ENCODE measurements around the gene FKBP6.
"Not testable (repeated sequence)": the region's sequence is repeated elsewhere in the genome, so short reads cannot be mapped to it uniquely, and the experiment has no call there.

The FKBP6 gene

GRCh38 chr7:73301108-73301507, 26.9 kb upstream of the FKBP6 start:
- H3K4ac ChIP-seq (ENCODE audit: low read depth, low read length); H3K79me1 ChIP-seq (ENCODE audit: low read length); H2BK120ac ChIP-seq (ENCODE audit: insufficient read depth, low read length, poor library complexity); H3K27ac ChIP-seq (ENCODE audit: low read depth, low read length); H2AK5ac ChIP-seq (ENCODE audit: low read length); DNase-seq; H2AFZ ChIP-seq (ENCODE audit: insufficient read depth, low read length, poor library complexity); H4K12ac ChIP-seq (ENCODE audit: low read depth, low read length); H2BK12ac ChIP-seq (ENCODE audit: low read length); H3K23ac ChIP-seq (ENCODE audit: low read length); H4K8ac ChIP-seq (ENCODE audit: low read depth, low read length); H3K4me2 ChIP-seq (ENCODE audit: low read length); H3K4me3 ChIP-seq (ENCODE audit: low read depth, low read length); H4K91ac ChIP-seq (ENCODE audit: low read depth, low read length); H3K9ac ChIP-seq (ENCODE audit: low read length); H3K9me3 ChIP-seq (ENCODE audit: insufficient read depth, low read depth, low read length); H2BK5ac ChIP-seq (ENCODE audit: low read depth, low read length, poor library complexity); H3K18ac ChIP-seq (ENCODE audit: low read length); H3K27me3 ChIP-seq (ENCODE audit: insufficient read depth, low read length); H3K79me2 ChIP-seq (ENCODE audit: control insufficient read depth, insufficient read depth, low read length, poor library complexity); H3K14ac ChIP-seq (ENCODE audit: low read length); H3K4me1 ChIP-seq (ENCODE audit: control insufficient read depth in 1 of 2, insufficient read depth in 2 of 2, low read length in 2 of 2): not testable (repeated sequence)
- WGBS (ENCODE audit: extremely low coverage, insufficient coverage, insufficient read length) = no CpG with 5 or more reads among the region's 14 CpGs
- H3K36me3 ChIP-seq (ENCODE audit: control insufficient read depth in 1 of 2, insufficient read depth in 2 of 2, low read length in 2 of 2) = peaks cover 25% of the 10 kb centered on the region in 2 experiments

- not testable (repeated sequence) for H3K79me2 ChIP-seq (ENCODE audit: control insufficient read depth, insufficient read depth, low read length, poor library complexity); H2BK12ac ChIP-seq (ENCODE audit: low read length); H3K4me3 ChIP-seq (ENCODE audit: low read depth, low read length); H2BK5ac ChIP-seq (ENCODE audit: low read depth, low read length, poor library complexity); H3K9me3 ChIP-seq (ENCODE audit: insufficient read depth, low read depth, low read length); H4K91ac ChIP-seq (ENCODE audit: low read depth, low read length); H3K4me2 ChIP-seq (ENCODE audit: low read length); H3K23ac ChIP-seq (ENCODE audit: low read length); H3K14ac ChIP-seq (ENCODE audit: low read length); DNase-seq; H3K4me1 ChIP-seq (ENCODE audit: control insufficient read depth in 1 of 2, insufficient read depth in 2 of 2, low read length in 2 of 2); H3K18ac ChIP-seq (ENCODE audit: low read length); H4K12ac ChIP-seq (ENCODE audit: low read depth, low read length); H3K27me3 ChIP-seq (ENCODE audit: insufficient read depth, low read length); H2BK120ac ChIP-seq (ENCODE audit: insufficient read depth, low read length, poor library complexity); H3K4ac ChIP-seq (ENCODE audit: low read depth, low read length); H3K27ac ChIP-seq (ENCODE audit: low read depth, low read length); H3K9ac ChIP-seq (ENCODE audit: low read length); H2AK5ac ChIP-seq (ENCODE audit: low read length); H2AFZ ChIP-seq (ENCODE audit: insufficient read depth, low read length, poor library complexity); H4K8ac ChIP-seq (ENCODE audit: low read depth, low read length); H3K79me1 ChIP-seq (ENCODE audit: low read length)
- WGBS (ENCODE audit: extremely low coverage, insufficient coverage, insufficient read length) = no CpG with 5 or more reads among the region's 10 CpGs
- peaks cover 28 to 32% of the 10 kb centered on the region in 2 experiments for H3K36me3 ChIP-seq (ENCODE audit: control insufficient read depth in 1 of 2, insufficient read depth in 2 of 2, low read length in 2 of 2)
Measured at GRCh38 chr7:73302846-73303245, 25.1 kb upstream of the FKBP6 start.

DNA sequence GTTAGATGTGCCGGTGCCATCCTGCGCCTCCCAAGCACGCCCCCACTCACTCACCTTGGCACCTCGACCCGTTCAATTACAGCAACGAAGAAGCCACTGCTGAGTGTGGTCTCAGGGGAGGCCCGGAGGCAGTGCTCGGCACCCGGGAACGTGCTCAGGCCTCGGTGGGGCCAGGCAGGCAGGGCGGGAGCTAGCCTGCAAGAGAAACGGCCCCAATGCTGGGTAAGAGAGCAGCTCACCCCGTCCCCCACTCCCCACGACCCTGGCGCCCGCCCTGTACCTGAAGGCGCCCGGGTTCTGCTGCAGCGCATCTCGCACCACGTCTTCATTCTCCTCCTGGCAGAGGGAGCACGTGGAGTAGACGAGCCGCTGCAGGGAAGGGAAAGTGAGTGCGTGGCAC, 24.4 kb upstream of the FKBP6 start:
- Histone ChIP-seq H3K9me3 (ENCODE audit: insufficient read depth, low read depth, low read length) (peaks cover 2% of the 10 kb centered on the region), H2BK5ac (ENCODE audit: low read depth, low read length, poor library complexity) (no peak overlapping the region), H2BK120ac (ENCODE audit: insufficient read depth, low read length, poor library complexity) (no peak overlapping the region), H3K4ac (ENCODE audit: low read depth, low read length) (no peak overlapping the region), H3K4me3 (ENCODE audit: low read depth, low read length) (no peak overlapping the region), H3K18ac (ENCODE audit: low read length) (no peak overlapping the region), H3K4me2 (ENCODE audit: low read length) (no peak overlapping the region), H4K12ac (ENCODE audit: low read depth, low read length) (no peak overlapping the region), H2AK5ac (ENCODE audit: low read length) (no peak overlapping the region), H3K9ac (ENCODE audit: low read length) (no peak overlapping the region), H2AFZ (ENCODE audit: insufficient read depth, low read length, poor library complexity) (no peak overlapping the region), H3K36me3 (ENCODE audit: control insufficient read depth in 1 of 2, insufficient read depth in 2 of 2, low read length in 2 of 2) (peaks cover 28 to 32% of the 10 kb centered on the region in 2 experiments), H4K91ac (ENCODE audit: low read depth, low read length) (no peak overlapping the region), H3K4me1 (ENCODE audit: control insufficient read depth in 1 of 2, insufficient read depth in 2 of 2, low read length in 2 of 2) (peaks cover 6 to 8% of the 10 kb centered on the region in 2 experiments), H3K23ac (ENCODE audit: low read length) (no peak overlapping the region), H3K79me1 (ENCODE audit: low read length) (peaks cover 4% of the 10 kb centered on the region), H3K27ac (ENCODE audit: low read depth, low read length) (no peak overlapping the region), H4K8ac (ENCODE audit: low read depth, low read length) (no peak overlapping the region), H3K27me3 (ENCODE audit: insufficient read depth, low read length) (no peaks in the 10 kb centered on the region), H3K14ac (ENCODE audit: low read length) (no peak overlapping the region), H2BK12ac (ENCODE audit: low read length) (no peak overlapping the region), H3K79me2 (ENCODE audit: control insufficient read depth, insufficient read depth, low read length, poor library complexity) (peaks cover 5% of the 10 kb centered on the region)
- no CpG with 5 or more reads among the region's 26 CpGs for WGBS (ENCODE audit: extremely low coverage, insufficient coverage, insufficient read length)
- no peak for DNase-seq

DNA sequence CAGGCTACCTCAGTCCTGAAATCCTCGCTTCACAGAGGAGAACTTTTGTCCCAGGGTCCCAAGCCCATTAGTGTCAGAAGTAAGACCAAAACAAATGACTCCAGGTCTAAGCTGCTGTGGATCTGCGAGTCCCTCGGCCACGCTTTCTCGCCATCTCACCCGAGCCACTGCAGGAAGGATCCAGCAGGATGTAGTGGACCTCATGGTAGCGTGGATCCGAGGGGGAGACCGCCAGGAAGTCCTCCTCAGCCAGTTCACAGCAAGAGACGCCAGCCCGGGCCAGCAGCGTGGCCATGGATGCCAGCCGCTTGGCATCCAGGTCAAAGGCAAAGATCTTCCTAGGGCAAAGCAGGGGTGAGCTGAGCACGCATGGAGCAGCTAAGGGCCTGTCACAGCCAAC, 23.9 kb upstream of the FKBP6 start:
- Histone ChIP-seq H2BK5ac (ENCODE audit: low read depth, low read length, poor library complexity) (no peak overlapping the region), H2BK12ac (ENCODE audit: low read length) (no peak overlapping the region), H3K4me2 (ENCODE audit: low read length) (no peak overlapping the region), H3K9ac (ENCODE audit: low read length) (no peak overlapping the region), H2AFZ (ENCODE audit: insufficient read depth, low read length, poor library complexity) (no peak overlapping the region), H4K91ac (ENCODE audit: low read depth, low read length) (no peak overlapping the region), H3K36me3 (ENCODE audit: control insufficient read depth in 1 of 2, insufficient read depth in 2 of 2, low read length in 2 of 2) (peaks cover 28 to 32% of the 10 kb centered on the region in 2 experiments), H3K9me3 (ENCODE audit: insufficient read depth, low read depth, low read length) (peaks cover 2% of the 10 kb centered on the region), H3K14ac (ENCODE audit: low read length) (no peak overlapping the region), H3K27ac (ENCODE audit: low read depth, low read length) (no peak overlapping the region), H3K79me1 (ENCODE audit: low read length) (peaks cover 5% of the 10 kb centered on the region), H3K79me2 (ENCODE audit: control insufficient read depth, insufficient read depth, low read length, poor library complexity) (peaks cover 5% of the 10 kb centered on the region), H3K4me3 (ENCODE audit: low read depth, low read length) (no peak overlapping the region), H2AK5ac (ENCODE audit: low read length) (no peak overlapping the region), H2BK120ac (ENCODE audit: insufficient read depth, low read length, poor library complexity) (no peak overlapping the region), H3K4ac (ENCODE audit: low read depth, low read length) (no peak overlapping the region), H3K27me3 (ENCODE audit: insufficient read depth, low read length) (no peaks in the 10 kb centered on the region), H3K4me1 (ENCODE audit: control insufficient read depth in 1 of 2, insufficient read depth in 2 of 2, low read length in 2 of 2) (peaks cover 6 to 8% of the 10 kb centered on the region in 2 experiments), H3K18ac (ENCODE audit: low read length) (no peak overlapping the region), H3K23ac (ENCODE audit: low read length) (no peak overlapping the region), H4K8ac (ENCODE audit: low read depth, low read length) (no peak overlapping the region), H4K12ac (ENCODE audit: low read depth, low read length) (no peak overlapping the region)
- no peak for DNase-seq
- no CpG with 5 or more reads among the region's 14 CpGs for WGBS (ENCODE audit: extremely low coverage, insufficient coverage, insufficient read length)

Measured in trophoblast cell (in vitro differentiated cells and primary cell).